Measurements from ENCODE around the gene PSME2. TPM values are rescaled to one million over a fixed set of nuclear protein-coding genes. Genes with fewer than 3 reads are reported as not detected.

PSME2 gene
- total RNA-seq, 1 donor from 2014 or later = 91.8 TPM

- H3K9me3 Mint-ChIP-seq (ENCODE audit: unreplicated experiment) = no peaks in the 10 kb centered on the region
- no peak overlapping the region for H3K27ac Mint-ChIP-seq (ENCODE audit: unreplicated experiment)
- peaks cover 16% of the 10 kb centered on the region for H3K4me1 Mint-ChIP-seq (ENCODE audit: unreplicated experiment)
- no peak overlapping the region for H3K4me3 Mint-ChIP-seq (ENCODE audit: unreplicated experiment)
- no peaks in the 10 kb centered on the region for H3K27me3 Mint-ChIP-seq (ENCODE audit: unreplicated experiment)
- peaks cover 27% of the 10 kb centered on the region for H3K36me3 Mint-ChIP-seq (ENCODE audit: unreplicated experiment)
- DNase-seq (ENCODE audit: extremely low spot score, unreplicated experiment) = no peak
- no peak for TF ChIP-seq CTCF (IDR thresholded peaks at IDR 0.05)
Observed at GRCh38 chr14:24157331-24157730, 10.9 kb upstream of the PSME2 start.

- H3K4me3 Mint-ChIP-seq (ENCODE audit: unreplicated experiment) = no peak overlapping the region
- DNase-seq (ENCODE audit: extremely low spot score, unreplicated experiment) = no peak
- H3K9me3 Mint-ChIP-seq (ENCODE audit: unreplicated experiment) = no peaks in the 10 kb centered on the region
- no peak for TF ChIP-seq CTCF (IDR thresholded peaks at IDR 0.05)
- peaks cover 11% of the 10 kb centered on the region for H3K4me1 Mint-ChIP-seq (ENCODE audit: unreplicated experiment)
- H3K36me3 Mint-ChIP-seq (ENCODE audit: unreplicated experiment) = peaks cover 25% of the 10 kb centered on the region
- H3K27me3 Mint-ChIP-seq (ENCODE audit: unreplicated experiment) = no peaks in the 10 kb centered on the region
- no peak overlapping the region for H3K27ac Mint-ChIP-seq (ENCODE audit: unreplicated experiment)
Observed at GRCh38 chr14:24156840-24157239, 10.4 kb upstream of the PSME2 start.

- Mint-ChIP-seq H3K36me3 (ENCODE audit: unreplicated experiment) (peaks cover 35% of the 10 kb centered on the region), H3K27me3 (ENCODE audit: unreplicated experiment) (no peaks in the 10 kb centered on the region), H3K9me3 (ENCODE audit: unreplicated experiment) (no peaks in the 10 kb centered on the region), H3K4me1 (ENCODE audit: unreplicated experiment) (no peaks in the 10 kb centered on the region), H3K27ac (ENCODE audit: unreplicated experiment) (no peak overlapping the region), H3K4me3 (ENCODE audit: unreplicated experiment) (no peak overlapping the region)
- no peak for DNase-seq (ENCODE audit: extremely low spot score, unreplicated experiment)
- no peak for TF ChIP-seq CTCF (IDR thresholded peaks at IDR 0.05)
Observed at GRCh38 chr14:24155100-24155499, 8.7 kb upstream of the PSME2 start.

GRCh38 chr14:24151404-24152080 lies 5.1 kb upstream of the PSME2 start:
- no peak for DNase-seq (ENCODE audit: extremely low spot score, unreplicated experiment)
- no peak for TF ChIP-seq CTCF (IDR thresholded peaks at IDR 0.05)
- Mint-ChIP-seq H3K9me3 (ENCODE audit: unreplicated experiment) (no peaks in the 10 kb centered on the region), H3K4me1 (ENCODE audit: unreplicated experiment) (peaks cover 13% of the 10 kb centered on the region), H3K27ac (ENCODE audit: unreplicated experiment) (no peak overlapping the region), H3K27me3 (ENCODE audit: unreplicated experiment) (no peaks in the 10 kb centered on the region), H3K4me3 (ENCODE audit: unreplicated experiment) (no peak overlapping the region), H3K36me3 (ENCODE audit: unreplicated experiment) (peaks cover 31% of the 10 kb centered on the region)

- Mint-ChIP-seq H3K27me3 (ENCODE audit: unreplicated experiment) (no peaks in the 10 kb centered on the region), H3K36me3 (ENCODE audit: unreplicated experiment) (peaks cover 31% of the 10 kb centered on the region), H3K4me3 (ENCODE audit: unreplicated experiment) (no peak overlapping the region), H3K9me3 (ENCODE audit: unreplicated experiment) (no peaks in the 10 kb centered on the region), H3K27ac (ENCODE audit: unreplicated experiment) (no peak overlapping the region), H3K4me1 (ENCODE audit: unreplicated experiment) (peaks cover 17% of the 10 kb centered on the region)
- no peak for TF ChIP-seq CTCF (IDR thresholded peaks at IDR 0.05)
- no peak for DNase-seq (ENCODE audit: extremely low spot score, unreplicated experiment)
Observed at GRCh38 chr14:24150993-24151392, 4.6 kb upstream of the PSME2 start.
